HepG2 (cell line): ENCODE data around the gene PROC. TPM values are rescaled to one million over a fixed set of nuclear protein-coding genes. Genes with fewer than 3 reads are reported as not detected.
A peak's percentile ranks its signal among the peaks of the same experiment; 100 is the strongest.

Source experiments
- BCL3 ChIP-seq: sonication (generic); formaldehyde crosslinking; IDR thresholded peaks from 2 replicates; pipeline ENCODE4 v1.5.1; 2020; ENCODE audit warnings: mild to moderate bottlenecking, missing genetic modification reagents, moderate library complexity
- CENPBD1 ChIP-seq: sonication (generic); formaldehyde crosslinking; IDR thresholded peaks from 2 replicates; pipeline ENCODE4 v1.8.0; 2022; ENCODE audit warnings: missing genetic modification reagents, low read depth, mild to moderate bottlenecking, borderline replicate concordance
- CREM ChIP-seq, 2 experiments: sonication (generic) in 1 of 2; formaldehyde crosslinking in 1 of 2; IDR thresholded peaks; 2 replicates each; pipeline versions ENCODE4 v1.4.0 to v1.6.1; 2016 to 2020; ENCODE audit warnings: antibody characterized with exemption in 1 of 2, mild to moderate bottlenecking in 1 of 2, missing genetic modification reagents in 1 of 2
- FOXC1 ChIP-seq: sonication (generic); formaldehyde crosslinking; IDR thresholded peaks from 2 replicates; pipeline ENCODE4 v1.8.0; 2022; ENCODE audit warnings: mild to moderate bottlenecking, missing genetic modification reagents, borderline replicate concordance
- HDAC2 ChIP-seq: sonication (generic); formaldehyde crosslinking; IDR thresholded peaks from 2 replicates; pipeline ENCODE4 v1.4.0; 2020; ENCODE audit warnings: missing genetic modification reagents
- HMG20A ChIP-seq: IDR thresholded peaks from 2 replicates; pipeline ENCODE4 v1.6.1; 2016; ENCODE audit warnings: borderline replicate concordance
- POGZ ChIP-seq: sonication (generic); formaldehyde crosslinking; IDR thresholded peaks from 2 replicates; pipeline ENCODE4 v1.4.0; 2020; ENCODE audit warnings: mild to moderate bottlenecking, missing genetic modification reagents
- POLR2AphosphoS2 ChIP-seq: IDR thresholded peaks from 2 replicates; pipeline ENCODE4 v1.6.1; 2011; ENCODE audit warnings: low read depth, low read length, improper control_type of control experiment
- RBFOX2 ChIP-seq: fragments of 200-400 bp; formaldehyde crosslinking; IDR thresholded peaks from 2 replicates; pipeline ENCODE4 v1.6.1; 2017; ENCODE audit warnings: low read depth, mild to moderate bottlenecking, low read length
- SNAPC4 ChIP-seq: sonication (generic); formaldehyde crosslinking; IDR thresholded peaks from 2 replicates; pipeline ENCODE4 v1.4.0; 2020; ENCODE audit warnings: mild to moderate bottlenecking, missing genetic modification reagents
- TAF15 ChIP-seq: fragments of 200-400 bp; formaldehyde crosslinking; IDR thresholded peaks from one replicate; pipeline ENCODE4 v1.6.1; 2018; ENCODE audit warnings: mild to moderate bottlenecking, low read depth, low read length; ENCODE audit not compliant: poor library complexity, severe bottlenecking
- TCF7L2 ChIP-seq: IDR thresholded peaks from 2 replicates; pipeline ENCODE4 v1.6.1; 2011; ENCODE audit warnings: mild to moderate bottlenecking, low read depth, low read length, moderate library complexity
- ZEB1 ChIP-seq: IDR thresholded peaks from 2 replicates; pipeline ENCODE4 v1.6.1; 2012; ENCODE audit warnings: mild to moderate bottlenecking, low read depth, inconsistent platforms; ENCODE audit not compliant: insufficient replicate concordance
- ZFY ChIP-seq: sonication (generic); formaldehyde crosslinking; IDR thresholded peaks from 2 replicates; pipeline ENCODE4 v1.4.0; 2020; ENCODE audit warnings: missing genetic modification reagents
- ZGPAT ChIP-seq: IDR thresholded peaks from 2 replicates; pipeline ENCODE4 v1.6.1; 2016; ENCODE audit warnings: mild to moderate bottlenecking
- ZKSCAN8 ChIP-seq: IDR thresholded peaks from 2 replicates; pipeline ENCODE4 v1.6.1; 2016; ENCODE audit warnings: borderline replicate concordance, missing genetic modification reagents, missing compliant biosample characterization
- ZMYM3 ChIP-seq: sonication (generic); formaldehyde crosslinking; IDR thresholded peaks from 2 replicates; pipeline ENCODE4 v1.5.1; 2020; ENCODE audit warnings: mild to moderate bottlenecking, missing genetic modification reagents
- ZMYM4 ChIP-seq: sonication (generic); formaldehyde crosslinking; IDR thresholded peaks from 2 replicates; pipeline ENCODE4 v1.8.1; 2023; ENCODE audit warnings: mild to moderate bottlenecking, missing genetic modification reagents
- ZNF691 ChIP-seq: sonication (generic); formaldehyde crosslinking; IDR thresholded peaks from 2 replicates; pipeline ENCODE4 v1.4.0; 2020; ENCODE audit warnings: missing genetic modification reagents, low read depth, mild to moderate bottlenecking, borderline replicate concordance
- polyA plus RNA-seq, 8 experiments: library from polyadenylated mRNA; depleted of rRNA in 3 of 8; stranded (reverse) in 7 of 8; unstranded in 1 of 8; fragments of >200 nt; fragmentation: Illumina TruSeq in 4 of 8; extraction: Trizol in 4 of 8; gene quantifications; 2 replicates each; pipeline versions ENCODE4 v1.2.1 to v1.2.3, GENCODE V29; 2011 to 2016; ENCODE audit warnings: low read depth in 4 of 8, missing spikeins in 1 of 8, mixed read lengths in 1 of 8; ENCODE audit not compliant: insufficient read depth in 1 of 8
- total RNA-seq, 5 experiments: library from RNA; depleted of rRNA; stranded (reverse); fragments of >200 nt; fragmentation: Illumina TruSeq; extraction: Trizol; gene quantifications; 2 replicates each; pipeline ENCODE4 v1.2.3, GENCODE V29; 2016; ENCODE audit warnings: low read depth in 1 of 5

Gene PROC
- total and polyA plus RNA-seq, 2 of the 13 experiments (the other 11 are each of a cell fraction or from before 2014, with no cell fraction given), result 134 to 185 TPM

- no peak for TF ChIP-seq SNAPC4 (CRISPR knock-in tag)
- TF ChIP-seq HMG20A (CRISPR knock-in tag), result peak; percentile 67; the same call in 1 of the 2 replicates
- peak; percentile 43; the same call in 1 of the 2 replicates for TF ChIP-seq ZMYM4 (CRISPR knock-in tag)
- peak; percentile 56; the same call in 1 of the 2 replicates for TF ChIP-seq ZGPAT (CRISPR knock-in tag)
- TF ChIP-seq TCF7L2, result no peak
- TF ChIP-seq RBFOX2, result no peak
- TF ChIP-seq POLR2AphosphoS2, result no peak
- TF ChIP-seq CREM (IDR thresholded peaks at IDR 0.05), result peak; percentile 45; the same call in 1 of the 2 replicates
- no peak for TF ChIP-seq CREM (CRISPR knock-in tag; IDR thresholded peaks at IDR 0.05)
- no peak for TF ChIP-seq BCL3 (CRISPR knock-in tag)
- TF ChIP-seq TAF15, result no peak
- peak; percentile 64 for TF ChIP-seq ZFY (CRISPR knock-in tag)
- TF ChIP-seq ZNF691 (CRISPR knock-in tag), result no peak; the same call in 1 of the 2 replicates
- TF ChIP-seq FOXC1 (CRISPR knock-in tag), result 0 out of 2 replicates have a peak, but pooled peaks have one; percentile 46
- TF ChIP-seq ZKSCAN8 (CRISPR knock-in tag), result peak; percentile 77; the same call in 1 of the 2 replicates
- no peak for TF ChIP-seq ZEB1
- 0 out of 2 replicates have a peak, but pooled peaks have one; percentile 35 for TF ChIP-seq POGZ (CRISPR knock-in tag)
- peak; percentile 47; the same call in 1 of the 2 replicates for TF ChIP-seq ZMYM3
- no peak for TF ChIP-seq CENPBD1
- TF ChIP-seq HDAC2 (CRISPR knock-in tag), result peak; percentile 83
Observed at GRCh38 chr2:127414638-127415592, 3.3 kb upstream of the PROC start (continued).
